Measurements from ENCODE around the gene TCTN2.

- TF ChIP-seq EZH2 (IDR thresholded peaks at IDR 0.05; ENCODE audit: borderline replicate concordance, low read length), result no peak
- no peak for TF ChIP-seq CTCF (conservative IDR thresholded peaks at IDR 0.05 in 1 of 2, IDR thresholded peaks at IDR 0.05 in 1 of 2; ENCODE audit: extremely low read depth in 1 of 2, insufficient read depth in 1 of 2, low read depth in 1 of 2, low read length in 2 of 2)
Observed at GRCh38 chr12:123634142-123634561, 36.8 kb upstream of the TCTN2 start.

Data from mammary epithelial cell (primary cell).